22Rv1 (cell line): ENCODE measurements around the gene DTNA.

Experiments used
- ZFX ChIP-seq: fragments of 450-650 bp; IDR thresholded peaks from 2 replicates; pipeline ENCODE4 v1.6.1; 2017; ENCODE audit warnings: antibody characterized with exemption, borderline replicate concordance
- TF ChIP-seq, protein P1 (sequence below): fragments of 450-650 bp; IDR thresholded peaks from 2 replicates; pipeline ENCODE4 v1.5.1; 2017; ENCODE audit warnings: mild to moderate bottlenecking

- TF ChIP-seq, protein P1, sequence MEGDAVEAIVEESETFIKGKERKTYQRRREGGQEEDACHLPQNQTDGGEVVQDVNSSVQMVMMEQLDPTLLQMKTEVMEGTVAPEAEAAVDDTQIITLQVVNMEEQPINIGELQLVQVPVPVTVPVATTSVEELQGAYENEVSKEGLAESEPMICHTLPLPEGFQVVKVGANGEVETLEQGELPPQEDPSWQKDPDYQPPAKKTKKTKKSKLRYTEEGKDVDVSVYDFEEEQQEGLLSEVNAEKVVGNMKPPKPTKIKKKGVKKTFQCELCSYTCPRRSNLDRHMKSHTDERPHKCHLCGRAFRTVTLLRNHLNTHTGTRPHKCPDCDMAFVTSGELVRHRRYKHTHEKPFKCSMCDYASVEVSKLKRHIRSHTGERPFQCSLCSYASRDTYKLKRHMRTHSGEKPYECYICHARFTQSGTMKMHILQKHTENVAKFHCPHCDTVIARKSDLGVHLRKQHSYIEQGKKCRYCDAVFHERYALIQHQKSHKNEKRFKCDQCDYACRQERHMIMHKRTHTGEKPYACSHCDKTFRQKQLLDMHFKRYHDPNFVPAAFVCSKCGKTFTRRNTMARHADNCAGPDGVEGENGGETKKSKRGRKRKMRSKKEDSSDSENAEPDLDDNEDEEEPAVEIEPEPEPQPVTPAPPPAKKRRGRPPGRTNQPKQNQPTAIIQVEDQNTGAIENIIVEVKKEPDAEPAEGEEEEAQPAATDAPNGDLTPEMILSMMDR = no peak
- no peak for TF ChIP-seq ZFX
These were observed 64.1 kb downstream of the DTNA start for GRCh38 chr18:34773961-34774766.
